C1 segment of cervical spinal cord (tissue), 14 donors: ENCODE measurements around the gene ACOT6.
"Not testable (repeated sequence)": the region's sequence is repeated elsewhere in the genome, so short reads cannot be mapped to it uniquely, and the experiment has no call there.

Experiments used
- DNase-seq, 14 donors: peaks; one replicate each; lab custom pipeline; 2025; lab: John Stamatoyannopoulos, UW

The ACOT6 gene

GRCh38 chr14:73645248-73645610 is 32.9 kb downstream of the ACOT6 start:
- DNase-seq, result no peak

GRCh38 chr14:73651005-73651404 is 38.7 kb downstream of the ACOT6 start:
- DNase-seq, result no peak

- no peak for DNase-seq
These were observed 43.5 kb downstream of the ACOT6 start for GRCh38 chr14:73655851-73656250.

GRCh38 chr14:73659202-73659601 is 46.9 kb downstream of the ACOT6 start:
- DNase-seq, result not testable (repeated sequence)

GRCh38 chr14:73660511-73660910 is 48.2 kb downstream of the ACOT6 start:
- DNase-seq, result no peak

GRCh38 chr14:73661872-73662271 is 49.6 kb downstream of the ACOT6 start:
- DNase-seq, result no peak

- no peak for DNase-seq
These were observed 50.2 kb downstream of the ACOT6 start for GRCh38 chr14:73662487-73662943.

- no peak for DNase-seq
These were observed 51.4 kb downstream of the ACOT6 start for GRCh38 chr14:73663548-73664212.

- DNase-seq, result no peak
These were observed 52.8 kb downstream of the ACOT6 start for GRCh38 chr14:73665130-73665529.

- no peak for DNase-seq
These were observed 54.3 kb downstream of the ACOT6 start for GRCh38 chr14:73666583-73666982.

- no peak for DNase-seq
These were observed 55.5 kb downstream of the ACOT6 start for GRCh38 chr14:73667854-73668253.
